ENCODE measurements around the gene CCT8. TPM values are rescaled to one million over a fixed set of nuclear protein-coding genes. Genes with fewer than 3 reads are reported as not detected.

CCT8 gene
- total and polyA plus RNA-seq, 10 of the 15 experiments (the other 5 are each of a cell fraction or from before 2014, with no cell fraction given) = 321 to 696 (median 471) TPM

DNA sequence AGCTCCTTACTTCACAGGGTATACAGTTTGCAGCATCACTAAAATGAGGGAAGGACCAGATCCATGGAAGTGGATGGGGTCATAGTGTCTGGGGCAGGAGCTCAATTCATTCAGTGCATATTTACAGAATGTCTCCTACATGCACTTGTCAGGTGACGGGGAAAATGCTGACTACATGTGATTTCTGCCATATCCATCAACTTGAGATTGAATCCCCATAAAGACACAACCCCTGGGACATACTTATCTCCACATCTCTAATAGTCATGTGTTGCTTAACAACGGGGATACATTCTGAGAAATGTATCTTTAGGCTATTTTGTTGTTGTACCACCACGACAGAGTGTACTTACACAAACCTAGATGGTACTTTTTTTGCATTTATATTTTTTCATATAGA is 66.3 kb downstream of the CCT8 start:
- Histone ChIP-seq H3K9ac (ENCODE audit: control insufficient read depth, insufficient read depth, low read length) (no peak overlapping the region), H2AFZ (ENCODE audit: control insufficient read depth, low read depth, low read length) (no peak overlapping the region), H3K4me1 (ENCODE audit: control insufficient read depth, insufficient read depth, low read length) (peaks cover 3% of the 10 kb centered on the region), H3K4me3 (no peak overlapping the region), H3K27ac (ENCODE audit: control insufficient read depth, insufficient read depth) (no peak overlapping the region), H3K9me3 (replicated peaks; ENCODE audit: control insufficient read depth, insufficient read depth, low read length) (no peaks in the 10 kb centered on the region), H4K20me1 (ENCODE audit: control insufficient read depth, insufficient read depth) (no peaks in the 10 kb centered on the region), H3K27me3 (replicated peaks in 1 of 2; ENCODE audit: control insufficient read depth in 2 of 2, insufficient read depth in 2 of 2, low read length in 1 of 2) (no peaks in the 10 kb centered on the region), H3K79me2 (ENCODE audit: control insufficient read depth, insufficient read depth, low read length) (peaks cover 8% of the 10 kb centered on the region), H3K36me3 (ENCODE audit: control insufficient read depth in 2 of 2, insufficient read depth in 2 of 2, low read length in 1 of 2) (peaks cover 0 to 9% of the 10 kb centered on the region in 2 experiments; a peak in 1 of 4 replicates), H3K4me2 (ENCODE audit: control insufficient read depth, insufficient read depth) (no peak overlapping the region)
- ChIA-PET SMC1A (ENCODE audit: uncharacterized antibody, unreplicated experiment) (interaction anchor here (2.7 kb wide), 1 partner anchor 11 kb away, joined by 14 read pairs; no protein-coding TSS in a partner anchor), POLR2A (no interaction called here), CTCF (no interaction called here), RAD21 (ENCODE audit: unreplicated experiment) (interaction anchor here (1.7 kb wide), 1 partner anchor 12 kb away, joined by 4 read pairs; the partner anchor contains the start of gene RWDD2B)
- intact Hi-C loops (cut with micrococcal nuclease; ENCODE audit: unreplicated experiment) (no loop called here), in situ Hi-C loops (cut with MboI) (no loop called here)
- BruUV-seq (replicated peaks) = no TSS peak
- WGBS (ENCODE audit: insufficient coverage, insufficient replicate concordance, low lambda C conversion rate, missing lambda C conversion rate) = 66% methylated on average over 3 of the region's 3 CpGs
- no peak for FAIRE-seq
- DNase-seq (ENCODE audit: low read depth, low spot score) = no peak
- ATAC-seq = no peak
- TF ChIP-seq ZNF274 (IDR thresholded peaks at IDR 0.05; ENCODE audit: insufficient read depth, insufficient read length) (no peak), FOXM1 (IDR thresholded peaks at IDR 0.05; ENCODE audit: low read depth, low read length) (no peak), SMARCA5 (IDR thresholded peaks at IDR 0.05) (no peak), MLLT1 (IDR thresholded peaks at IDR 0.05) (no peak), EGR1 (IDR thresholded peaks at IDR 0.05; ENCODE audit: borderline replicate concordance in 1 of 2, low read depth in 2 of 2, low read length in 2 of 2) (no peak), IKZF2 (IDR thresholded peaks at IDR 0.05) (no peak), ZZZ3 (IDR thresholded peaks at IDR 0.05; ENCODE audit: control insufficient read depth, insufficient read length, low read depth) (no peak), PAX5 (IDR thresholded peaks at IDR 0.05; ENCODE audit: borderline replicate concordance, low read depth, low read length) (no peak), BCLAF1 (IDR thresholded peaks at IDR 0.05) (no peak), TARDBP (IDR thresholded peaks at IDR 0.05; ENCODE audit: borderline replicate concordance) (no peak)
- TF ChIP-seq, protein P1, sequence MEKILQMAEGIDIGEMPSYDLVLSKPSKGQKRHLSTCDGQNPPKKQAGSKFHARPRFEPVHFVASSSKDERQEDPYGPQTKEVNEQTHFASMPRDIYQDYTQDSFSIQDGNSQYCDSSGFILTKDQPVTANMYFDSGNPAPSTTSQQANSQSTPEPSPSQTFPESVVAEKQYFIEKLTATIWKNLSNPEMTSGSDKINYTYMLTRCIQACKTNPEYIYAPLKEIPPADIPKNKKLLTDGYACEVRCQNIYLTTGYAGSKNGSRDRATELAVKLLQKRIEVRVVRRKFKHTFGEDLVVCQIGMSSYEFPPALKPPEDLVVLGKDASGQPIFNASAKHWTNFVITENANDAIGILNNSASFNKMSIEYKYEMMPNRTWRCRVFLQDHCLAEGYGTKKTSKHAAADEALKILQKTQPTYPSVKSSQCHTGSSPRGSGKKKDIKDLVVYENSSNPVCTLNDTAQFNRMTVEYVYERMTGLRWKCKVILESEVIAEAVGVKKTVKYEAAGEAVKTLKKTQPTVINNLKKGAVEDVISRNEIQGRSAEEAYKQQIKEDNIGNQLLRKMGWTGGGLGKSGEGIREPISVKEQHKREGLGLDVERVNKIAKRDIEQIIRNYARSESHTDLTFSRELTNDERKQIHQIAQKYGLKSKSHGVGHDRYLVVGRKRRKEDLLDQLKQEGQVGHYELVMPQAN (conservative IDR thresholded peaks at IDR 0.05) = no peak
- TF ChIP-seq, protein P2, sequence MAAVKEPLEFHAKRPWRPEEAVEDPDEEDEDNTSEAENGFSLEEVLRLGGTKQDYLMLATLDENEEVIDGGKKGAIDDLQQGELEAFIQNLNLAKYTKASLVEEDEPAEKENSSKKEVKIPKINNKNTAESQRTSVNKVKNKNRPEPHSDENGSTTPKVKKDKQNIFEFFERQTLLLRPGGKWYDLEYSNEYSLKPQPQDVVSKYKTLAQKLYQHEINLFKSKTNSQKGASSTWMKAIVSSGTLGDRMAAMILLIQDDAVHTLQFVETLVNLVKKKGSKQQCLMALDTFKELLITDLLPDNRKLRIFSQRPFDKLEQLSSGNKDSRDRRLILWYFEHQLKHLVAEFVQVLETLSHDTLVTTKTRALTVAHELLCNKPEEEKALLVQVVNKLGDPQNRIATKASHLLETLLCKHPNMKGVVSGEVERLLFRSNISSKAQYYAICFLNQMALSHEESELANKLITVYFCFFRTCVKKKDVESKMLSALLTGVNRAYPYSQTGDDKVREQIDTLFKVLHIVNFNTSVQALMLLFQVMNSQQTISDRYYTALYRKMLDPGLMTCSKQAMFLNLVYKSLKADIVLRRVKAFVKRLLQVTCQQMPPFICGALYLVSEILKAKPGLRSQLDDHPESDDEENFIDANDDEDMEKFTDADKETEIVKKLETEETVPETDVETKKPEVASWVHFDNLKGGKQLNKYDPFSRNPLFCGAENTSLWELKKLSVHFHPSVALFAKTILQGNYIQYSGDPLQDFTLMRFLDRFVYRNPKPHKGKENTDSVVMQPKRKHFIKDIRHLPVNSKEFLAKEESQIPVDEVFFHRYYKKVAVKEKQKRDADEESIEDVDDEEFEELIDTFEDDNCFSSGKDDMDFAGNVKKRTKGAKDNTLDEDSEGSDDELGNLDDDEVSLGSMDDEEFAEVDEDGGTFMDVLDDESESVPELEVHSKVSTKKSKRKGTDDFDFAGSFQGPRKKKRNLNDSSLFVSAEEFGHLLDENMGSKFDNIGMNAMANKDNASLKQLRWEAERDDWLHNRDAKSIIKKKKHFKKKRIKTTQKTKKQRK (IDR thresholded peaks at IDR 0.05; ENCODE audit: low read depth, low read length) = no peak
- TF ChIP-seq, protein P3, sequence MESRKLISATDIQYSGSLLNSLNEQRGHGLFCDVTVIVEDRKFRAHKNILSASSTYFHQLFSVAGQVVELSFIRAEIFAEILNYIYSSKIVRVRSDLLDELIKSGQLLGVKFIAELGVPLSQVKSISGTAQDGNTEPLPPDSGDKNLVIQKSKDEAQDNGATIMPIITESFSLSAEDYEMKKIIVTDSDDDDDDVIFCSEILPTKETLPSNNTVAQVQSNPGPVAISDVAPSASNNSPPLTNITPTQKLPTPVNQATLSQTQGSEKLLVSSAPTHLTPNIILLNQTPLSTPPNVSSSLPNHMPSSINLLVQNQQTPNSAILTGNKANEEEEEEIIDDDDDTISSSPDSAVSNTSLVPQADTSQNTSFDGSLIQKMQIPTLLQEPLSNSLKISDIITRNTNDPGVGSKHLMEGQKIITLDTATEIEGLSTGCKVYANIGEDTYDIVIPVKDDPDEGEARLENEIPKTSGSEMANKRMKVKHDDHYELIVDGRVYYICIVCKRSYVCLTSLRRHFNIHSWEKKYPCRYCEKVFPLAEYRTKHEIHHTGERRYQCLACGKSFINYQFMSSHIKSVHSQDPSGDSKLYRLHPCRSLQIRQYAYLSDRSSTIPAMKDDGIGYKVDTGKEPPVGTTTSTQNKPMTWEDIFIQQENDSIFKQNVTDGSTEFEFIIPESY (IDR thresholded peaks at IDR 0.05) = no peak
